K562 (cell line): ENCODE results near the gene GLYAT. TPM values are rescaled to one million over a fixed set of nuclear protein-coding genes. Genes with fewer than 3 reads are reported as not detected.
A peak's percentile ranks its signal among the peaks of the same experiment; 100 is the strongest.

ENCODE experiments used
- CBFA2T2 ChIP-seq: fragments of 450-650 bp; conservative IDR thresholded peaks from 2 replicates; pipeline ENCODE4 v1.6.1; 2017; ENCODE audit warnings: mild to moderate bottlenecking
- CEBPG ChIP-seq, 3 experiments: fragments of 200-800 bp in 1 of 3; sonication (Bioruptor generic) in 1 of 3; sonication (generic) in 1 of 3; formaldehyde crosslinking in 1 of 3; IDR thresholded peaks in 2 of 3; conservative IDR thresholded peaks in 1 of 3; 2 replicates each; pipeline versions ENCODE4 v1.6.1 to v1.8.0; 2016 to 2022; ENCODE audit warnings: missing compliant biosample characterization in 2 of 3, missing genetic modification characterization in 2 of 3, mild to moderate bottlenecking in 1 of 3, missing genetic modification reagents in 1 of 3
- EGR1 ChIP-seq: fragments of 450-650 bp; conservative IDR thresholded peaks from 2 replicates; pipeline ENCODE4 v1.6.1; 2017; ENCODE audit warnings: mild to moderate bottlenecking
- NR4A1 ChIP-seq, 2 experiments: fragments of 250-450 bp in 1 of 2; fragments of 450-650 bp in 1 of 2; sonication (Bioruptor Pico) in 1 of 2; IDR thresholded peaks; 2 replicates each; pipeline versions ENCODE4 v1.4.0 to v1.6.1; 2016 to 2020; ENCODE audit warnings: mild to moderate bottlenecking in 2 of 2, missing compliant biosample characterization in 1 of 2, missing genetic modification characterization in 1 of 2, moderate library complexity in 1 of 2
- POLR2AphosphoS5 ChIP-seq: IDR thresholded peaks from 2 replicates; pipeline ENCODE4 v1.6.1; 2011; ENCODE audit warnings: mild to moderate bottlenecking, low read depth, low read length, moderate library complexity; ENCODE audit not compliant: control insufficient read depth, insufficient read depth
- RBM34 ChIP-seq: fragments of 200-400 bp; formaldehyde crosslinking; IDR thresholded peaks from 2 replicates; pipeline ENCODE4 v1.6.1; 2018; ENCODE audit warnings: low read length, borderline replicate concordance; ENCODE audit not compliant: insufficient read depth
- SMARCB1 ChIP-seq: IDR thresholded peaks from 2 replicates; pipeline ENCODE4 v1.6.1; 2011; ENCODE audit warnings: improper control_type of control experiment, low read depth; ENCODE audit not compliant: insufficient read length
- TEAD1 ChIP-seq, 2 experiments: fragments of 450-650 bp in 1 of 2; sonication (generic) in 1 of 2; formaldehyde crosslinking; IDR thresholded peaks; 2 replicates each; pipeline versions ENCODE4 v1.4.0 to v1.8.0; 2020 to 2022; ENCODE audit warnings: mild to moderate bottlenecking in 2 of 2, missing genetic modification reagents in 1 of 2
- TEAD2 ChIP-seq: fragments of 450-650 bp; IDR thresholded peaks from 2 replicates; pipeline ENCODE4 v1.6.1; 2016; ENCODE audit warnings: missing genetic modification characterization, control low read depth, missing compliant biosample characterization
- ZKSCAN8 ChIP-seq: fragments of 200-800 bp; sonication (Bioruptor generic); IDR thresholded peaks from 2 replicates; pipeline ENCODE4 v1.6.1; 2016; ENCODE audit warnings: missing genetic modification characterization, missing compliant biosample characterization
- ZNF121 ChIP-seq: sonication (generic); formaldehyde crosslinking; conservative IDR thresholded peaks from 2 replicates; pipeline ENCODE4 v1.8.0; 2022; ENCODE audit warnings: missing genetic modification reagents
- polyA plus RNA-seq, 8 experiments: library from polyadenylated mRNA; depleted of rRNA in 4 of 8; stranded (reverse) in 5 of 8; unstranded in 3 of 8; fragments of >200 nt; fragmentation: Nextera tagmentation in 2 of 8; fragmentation: Illumina TruSeq in 1 of 8; extraction: Ambion mirVana in 2 of 8; extraction: Trizol in 1 of 8; gene quantifications; 2 replicates each; pipeline versions ENCODE4 v1.2.1 to v1.2.3, GENCODE V29; 2011 to 2014; ENCODE audit warnings: inconsistent platforms in 1 of 8, missing spikeins in 1 of 8
- total RNA-seq, 7 experiments: library from RNA; depleted of rRNA in 6 of 7; stranded (reverse); fragments of >200 nt in 6 of 7; fragmentation: Illumina TruSeq in 2 of 7; extraction: Trizol in 2 of 7; gene quantifications; 2 replicates each; pipeline versions ENCODE4 v1.2.1 to v1.2.3, GENCODE V29; 2011 to 2021; ENCODE audit warnings: low replicate concordance in 1 of 7
- TF ChIP-seq, protein P1 (sequence below): fragments of 450-650 bp; IDR thresholded peaks from 2 replicates; pipeline ENCODE4 v1.6.1; 2016; ENCODE audit warnings: antibody characterized with exemption
- TF ChIP-seq, protein P2 (sequence below): fragments of 450-650 bp; IDR thresholded peaks from 2 replicates; pipeline ENCODE4 v1.6.1; 2018; ENCODE audit not compliant: partially characterized antibody
- TF ChIP-seq, protein P3 (sequence below): fragments of 250-450 bp; sonication (Bioruptor Pico); IDR thresholded peaks from 2 replicates; pipeline ENCODE4 v1.5.0; 2021; ENCODE audit warnings: mild to moderate bottlenecking, moderate library complexity
- TF ChIP-seq, protein P4 (sequence below): fragments of 250-450 bp; sonication (Bioruptor Pico); IDR thresholded peaks from 2 replicates; pipeline ENCODE4 v1.8.0; 2022; ENCODE audit warnings: moderate library complexity, mild to moderate bottlenecking, inconsistent platforms

GLYAT gene
- total and polyA plus RNA-seq, 9 of the 15 experiments (the other 6 are each of a cell fraction or from before 2014, with no cell fraction given), result not detected

DNA sequence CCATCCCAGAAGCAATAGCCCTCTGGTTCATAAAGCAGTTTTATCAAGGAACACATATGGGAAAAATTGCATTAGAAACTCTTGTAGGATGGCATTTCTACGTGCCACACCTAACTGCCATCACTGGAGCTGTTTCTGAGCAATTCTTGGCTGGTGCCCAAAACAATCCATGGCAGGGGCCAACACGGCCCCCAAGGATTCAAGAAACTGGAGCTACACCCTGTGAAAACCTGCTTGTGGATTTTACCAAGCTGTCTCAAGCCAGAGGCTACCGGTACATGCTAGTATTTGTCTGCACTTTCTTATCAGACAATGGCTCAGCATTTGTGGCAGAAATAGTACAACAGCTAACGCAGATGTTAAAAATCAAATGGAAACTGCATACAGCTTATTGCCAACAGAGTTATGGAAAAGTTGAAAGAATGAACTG, 42.4 kb upstream of the GLYAT start (continued):
- peak; percentile 32; the same call in 1 of the 2 replicates for TF ChIP-seq TEAD2
- no peak for TF ChIP-seq CEBPG (CRISPR knock-in tag; IDR thresholded peaks at IDR 0.05)
- no peak for TF ChIP-seq CEBPG (tag; conservative IDR thresholded peaks at IDR 0.05 in 1 of 2, IDR thresholded peaks at IDR 0.05 in 1 of 2)
- TF ChIP-seq TEAD1 (CRISPR knock-in tag; IDR thresholded peaks at IDR 0.05), result peak in 1 of 2 experiments; percentile 83; a peak in 2 of 4 replicates
- TF ChIP-seq EGR1, result no peak
- no peak for TF ChIP-seq SMARCB1
- no peak for TF ChIP-seq POLR2AphosphoS5
- TF ChIP-seq, protein P1, sequence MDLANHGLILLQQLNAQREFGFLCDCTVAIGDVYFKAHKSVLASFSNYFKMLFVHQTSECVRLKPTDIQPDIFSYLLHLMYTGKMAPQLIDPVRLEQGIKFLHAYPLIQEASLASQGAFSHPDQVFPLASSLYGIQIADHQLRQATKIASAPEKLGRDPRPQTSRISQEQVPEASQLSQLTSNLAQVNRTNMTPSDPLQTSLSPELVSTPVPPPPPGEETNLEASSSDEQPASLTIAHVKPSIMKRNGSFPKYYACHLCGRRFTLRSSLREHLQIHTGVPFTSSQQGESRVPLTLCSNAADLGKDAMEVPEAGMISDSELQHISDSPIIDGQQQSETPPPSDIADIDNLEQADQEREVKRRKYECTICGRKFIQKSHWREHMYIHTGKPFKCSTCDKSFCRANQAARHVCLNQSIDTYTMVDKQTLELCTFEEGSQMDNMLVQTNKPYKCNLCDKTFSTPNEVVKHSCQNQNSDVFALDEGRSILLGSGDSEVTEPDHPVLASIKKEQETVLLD, result no peak
- TF ChIP-seq, protein P2, sequence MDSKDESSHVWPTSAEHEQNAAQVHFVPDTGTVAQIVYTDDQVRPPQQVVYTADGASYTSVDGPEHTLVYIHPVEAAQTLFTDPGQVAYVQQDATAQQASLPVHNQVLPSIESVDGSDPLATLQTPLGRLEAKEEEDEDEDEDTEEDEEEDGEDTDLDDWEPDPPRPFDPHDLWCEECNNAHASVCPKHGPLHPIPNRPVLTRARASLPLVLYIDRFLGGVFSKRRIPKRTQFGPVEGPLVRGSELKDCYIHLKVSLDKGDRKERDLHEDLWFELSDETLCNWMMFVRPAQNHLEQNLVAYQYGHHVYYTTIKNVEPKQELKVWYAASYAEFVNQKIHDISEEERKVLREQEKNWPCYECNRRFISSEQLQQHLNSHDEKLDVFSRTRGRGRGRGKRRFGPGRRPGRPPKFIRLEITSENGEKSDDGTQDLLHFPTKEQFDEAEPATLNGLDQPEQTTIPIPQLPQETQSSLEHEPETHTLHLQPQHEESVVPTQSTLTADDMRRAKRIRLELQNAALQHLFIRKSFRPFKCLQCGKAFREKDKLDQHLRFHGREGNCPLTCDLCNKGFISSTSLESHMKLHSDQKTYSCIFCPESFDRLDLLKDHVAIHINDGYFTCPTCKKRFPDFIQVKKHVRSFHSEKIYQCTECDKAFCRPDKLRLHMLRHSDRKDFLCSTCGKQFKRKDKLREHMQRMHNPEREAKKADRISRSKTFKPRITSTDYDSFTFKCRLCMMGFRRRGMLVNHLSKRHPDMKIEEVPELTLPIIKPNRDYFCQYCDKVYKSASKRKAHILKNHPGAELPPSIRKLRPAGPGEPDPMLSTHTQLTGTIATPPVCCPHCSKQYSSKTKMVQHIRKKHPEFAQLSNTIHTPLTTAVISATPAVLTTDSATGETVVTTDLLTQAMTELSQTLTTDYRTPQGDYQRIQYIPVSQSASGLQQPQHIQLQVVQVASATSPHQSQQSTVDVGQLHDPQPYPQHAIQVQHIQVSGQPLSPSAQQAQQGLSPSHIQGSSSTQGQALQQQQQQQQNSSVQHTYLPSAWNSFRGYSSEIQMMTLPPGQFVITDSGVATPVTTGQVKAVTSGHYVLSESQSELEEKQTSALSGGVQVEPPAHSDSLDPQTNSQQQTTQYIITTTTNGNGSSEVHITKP, result peak; percentile 90
- TF ChIP-seq, protein P3, sequence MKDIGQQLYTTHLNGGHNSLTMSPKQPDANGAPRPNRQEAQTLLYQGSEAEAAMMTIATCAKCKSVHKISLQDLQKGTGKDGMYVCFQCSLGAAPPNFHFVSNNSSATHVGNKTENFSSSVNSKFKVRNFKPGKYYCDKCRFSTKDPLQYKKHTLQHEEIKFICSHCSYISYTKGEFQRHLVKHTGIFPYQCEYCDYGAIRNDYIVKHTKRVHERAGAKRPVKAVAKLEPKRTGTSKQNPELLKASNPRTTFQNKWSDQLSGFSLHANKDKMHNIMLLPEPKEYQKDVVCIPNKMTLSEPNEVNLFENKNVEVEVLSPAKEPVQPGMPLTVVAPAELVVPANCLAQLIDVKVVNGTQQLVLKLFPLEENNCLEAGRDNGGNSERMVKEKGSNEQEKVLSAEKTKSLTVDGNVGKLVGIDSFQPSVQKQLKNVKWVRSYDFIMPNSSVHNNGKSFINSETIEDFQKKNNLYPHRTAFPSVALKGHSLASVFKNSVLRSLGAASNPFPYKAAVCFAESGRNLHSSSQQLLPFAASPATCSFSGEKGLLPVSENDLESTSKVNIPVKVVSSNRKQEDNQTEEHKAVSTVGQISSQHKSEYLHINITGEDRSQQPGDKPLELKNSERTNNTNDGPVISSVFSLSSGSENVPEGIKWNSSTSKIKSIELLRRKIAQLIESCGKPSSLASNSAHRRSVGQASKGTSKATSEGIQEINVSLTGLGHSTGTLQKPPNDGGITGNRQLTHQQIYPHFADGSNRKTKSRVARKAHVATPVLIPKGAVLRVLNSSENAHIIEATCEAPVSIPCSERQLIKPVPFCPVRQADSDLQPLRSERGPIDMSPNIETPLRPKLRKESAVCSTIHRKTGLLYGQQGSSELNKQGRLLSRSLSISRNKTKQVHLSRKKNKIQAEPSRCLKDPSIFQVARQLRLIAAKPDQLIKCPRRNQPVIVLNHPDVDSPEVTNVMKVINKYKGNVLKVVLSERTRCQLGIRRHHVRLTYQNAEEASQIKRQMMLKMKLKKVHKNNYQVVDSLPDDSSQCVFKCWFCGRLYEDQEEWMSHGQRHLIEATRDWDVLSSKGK (CRISPR knock-in tag), result no peak
- no peak for TF ChIP-seq ZNF121 (CRISPR knock-in tag)
- no peak for TF ChIP-seq RBM34
- TF ChIP-seq CBFA2T2, result no peak
- peak; percentile 82 for TF ChIP-seq ZKSCAN8
- TF ChIP-seq, protein P4, sequence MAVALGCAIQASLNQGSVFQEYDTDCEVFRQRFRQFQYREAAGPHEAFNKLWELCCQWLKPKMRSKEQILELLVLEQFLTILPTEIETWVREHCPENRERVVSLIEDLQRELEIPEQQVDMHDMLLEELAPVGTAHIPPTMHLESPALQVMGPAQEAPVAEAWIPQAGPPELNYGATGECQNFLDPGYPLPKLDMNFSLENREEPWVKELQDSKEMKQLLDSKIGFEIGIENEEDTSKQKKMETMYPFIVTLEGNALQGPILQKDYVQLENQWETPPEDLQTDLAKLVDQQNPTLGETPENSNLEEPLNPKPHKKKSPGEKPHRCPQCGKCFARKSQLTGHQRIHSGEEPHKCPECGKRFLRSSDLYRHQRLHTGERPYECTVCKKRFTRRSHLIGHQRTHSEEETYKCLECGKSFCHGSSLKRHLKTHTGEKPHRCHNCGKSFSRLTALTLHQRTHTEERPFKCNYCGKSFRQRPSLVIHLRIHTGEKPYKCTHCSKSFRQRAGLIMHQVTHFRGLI (CRISPR knock-in tag), result peak; percentile 85; the same call in 1 of the 2 replicates
- TF ChIP-seq NR4A1 (CRISPR knock-in tag; IDR thresholded peaks at IDR 0.05), result 0 out of 2 replicates have a peak, but pooled peaks have one; percentile 33
- peak; percentile 59 for TF ChIP-seq NR4A1 (tag; IDR thresholded peaks at IDR 0.05)
